ENCODE results near the gene GARIN5B.

GRCh38 chr19:55382522-55383054, 19.5 kb upstream of the GARIN5B start:
- TF ChIP-seq CTCF (IDR thresholded peaks at IDR 0.05; ENCODE audit: low read length) (no peak), EZH2 (optimal IDR thresholded peaks at IDR 0.05; ENCODE audit: low read depth, low read length) (no peak)
